GM12892 (cell line): Measurements from ENCODE around the gene IP6K1.
"Not testable (repeated sequence)": the region's sequence is repeated elsewhere in the genome, so short reads cannot be mapped to it uniquely, and the experiment has no call there.

Source experiments
- DNase-seq: peaks from one replicate; pipeline ENCODE4 v3.0.0; 2011; ENCODE audit not compliant: insufficient read length
- FAIRE-seq: peaks from 2 replicates; lab custom pipeline; 2011; peaks lifted over from hg19 to GRCh38; lab: Jason Lieb, UNC
- POLR2A ChIP-seq: IDR thresholded peaks from 2 replicates; pipeline ENCODE4 v1.6.1; 2011; ENCODE audit warnings: low read depth, low read length, control low read depth
- POLR2AphosphoS5 ChIP-seq: IDR thresholded peaks from 2 replicates; pipeline ENCODE4 v1.6.1; 2011; ENCODE audit warnings: low read depth, low read length, control low read depth
- TAF1 ChIP-seq: IDR thresholded peaks from 2 replicates; pipeline ENCODE4 v1.6.1; 2011; ENCODE audit warnings: low read depth, mild to moderate bottlenecking, control low read depth, low read length, borderline replicate concordance

The IP6K1 gene

DNA sequence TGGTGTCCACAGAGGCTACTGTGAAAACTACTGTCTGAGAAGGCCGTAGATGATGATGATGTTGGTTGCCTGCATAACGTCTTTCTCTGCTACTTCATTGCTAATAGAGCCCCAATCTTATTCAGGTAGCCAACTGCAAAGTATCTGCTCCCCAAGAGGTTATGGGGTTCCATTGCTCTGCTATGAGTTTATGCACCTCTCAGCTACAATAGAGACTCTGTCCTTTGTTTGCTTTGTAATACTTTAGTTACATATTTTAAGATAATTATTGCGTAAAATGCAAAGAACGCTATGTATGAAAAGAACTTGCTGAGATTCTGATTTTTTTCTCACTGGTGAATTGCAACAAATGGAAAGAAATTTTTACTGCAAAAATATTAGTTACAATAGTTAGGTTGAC is 34.8 kb downstream of the IP6K1 start:
- TF ChIP-seq POLR2AphosphoS5, result no peak
- TF ChIP-seq TAF1, result no peak
- TF ChIP-seq POLR2A, result no peak
- DNase-seq (no peak), FAIRE-seq (no peak)

GRCh38 chr3:49750056-49750455 is 36.3 kb downstream of the IP6K1 start:
- TF ChIP-seq POLR2AphosphoS5 (no peak), TAF1 (no peak), POLR2A (no peak)
- no peak for DNase-seq
- no peak for FAIRE-seq

GRCh38 chr3:49748874-49749273 is 37.5 kb downstream of the IP6K1 start:
- not testable (repeated sequence) for FAIRE-seq

DNA sequence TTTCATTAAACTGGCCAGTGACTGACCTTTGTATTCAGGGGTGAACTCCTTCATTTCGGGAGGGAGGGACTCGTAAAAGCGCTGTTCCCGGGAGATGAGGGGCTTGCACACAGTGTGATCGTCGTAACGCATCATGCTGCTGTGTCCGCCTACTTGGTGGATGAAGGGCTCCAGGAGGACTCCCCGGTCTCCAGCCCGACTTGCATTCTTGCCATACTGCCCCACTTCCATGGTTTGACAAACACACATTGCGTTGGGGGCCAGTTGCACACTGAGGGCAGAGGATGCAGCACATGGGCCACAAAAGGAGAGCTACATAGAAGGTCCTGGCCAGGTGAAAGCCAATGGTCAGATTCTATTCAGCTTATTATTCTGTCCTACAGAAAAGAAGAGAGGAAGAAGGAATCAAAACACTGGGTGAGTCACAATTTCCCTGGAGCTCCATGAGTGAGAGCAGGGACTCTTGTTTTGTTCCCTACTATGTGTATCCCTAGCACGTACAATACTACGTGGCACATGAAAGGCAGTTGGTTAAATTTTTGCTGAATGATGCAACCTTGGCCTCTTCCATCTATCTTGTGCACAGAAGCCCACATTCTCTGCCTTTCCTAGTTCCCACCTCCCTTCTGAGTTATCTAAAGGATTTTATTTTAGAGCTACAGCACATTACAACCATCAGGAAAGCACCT is 38.4 kb downstream of the IP6K1 start:
- FAIRE-seq, result no peak
- TF ChIP-seq TAF1 (no peak), POLR2A (no peak), POLR2AphosphoS5 (no peak)
- DNase-seq, result no peak

More at GRCh38 chr3:49748874-49749273, 37.5 kb downstream of the IP6K1 start:
- DNase-seq, result not testable (repeated sequence)

GRCh38 chr3:49745986-49746385 is 40.4 kb downstream of the IP6K1 start:
- TF ChIP-seq TAF1, result no peak
- no peak for TF ChIP-seq POLR2AphosphoS5
- no peak for TF ChIP-seq POLR2A
- DNase-seq (no peak), FAIRE-seq (no peak)

GRCh38 chr3:49740427-49740826 is 45.9 kb downstream of the IP6K1 start:
- TF ChIP-seq POLR2A (no peak), TAF1 (no peak), POLR2AphosphoS5 (no peak)
- DNase-seq, result no peak
- no peak for FAIRE-seq

GRCh38 chr3:49738067-49738713 is 48.2 kb downstream of the IP6K1 start:
- no peak for FAIRE-seq
- no peak for TF ChIP-seq POLR2A
- DNase-seq, result no peak

- no peak for TF ChIP-seq TAF1
- no peak for TF ChIP-seq POLR2A
- TF ChIP-seq POLR2AphosphoS5, result no peak
- FAIRE-seq, result no peak
- DNase-seq, result no peak
These were observed 51.6 kb downstream of the IP6K1 start for GRCh38 chr3:49734752-49735151.

DNA sequence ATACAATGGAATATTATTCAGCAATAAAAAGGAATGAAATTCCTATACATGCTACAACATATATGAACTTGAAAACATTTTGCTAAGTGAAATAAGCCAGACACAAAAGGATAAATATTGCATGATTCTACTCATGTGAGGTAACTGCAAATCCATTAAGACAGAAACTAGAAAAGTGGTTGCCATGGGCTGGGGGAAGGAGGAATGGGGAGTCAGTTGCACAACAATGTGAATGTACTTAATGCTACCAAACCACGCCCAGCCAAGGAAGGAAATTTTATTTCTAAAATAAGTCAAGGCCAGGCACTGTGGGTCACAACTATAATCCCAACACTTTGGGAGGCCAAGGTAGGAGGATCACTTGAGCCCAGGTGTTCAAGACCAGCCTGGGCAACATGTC is 52.8 kb downstream of the IP6K1 start:
- DNase-seq, result no peak
- TF ChIP-seq POLR2A (no peak), POLR2AphosphoS5 (no peak), TAF1 (no peak)
- no peak for FAIRE-seq

- TF ChIP-seq TAF1, result no peak
- TF ChIP-seq POLR2AphosphoS5, result no peak
- no peak for TF ChIP-seq POLR2A
- FAIRE-seq, result no peak
- no peak for DNase-seq
These were observed 53.7 kb downstream of the IP6K1 start for GRCh38 chr3:49732597-49732996.

DNA sequence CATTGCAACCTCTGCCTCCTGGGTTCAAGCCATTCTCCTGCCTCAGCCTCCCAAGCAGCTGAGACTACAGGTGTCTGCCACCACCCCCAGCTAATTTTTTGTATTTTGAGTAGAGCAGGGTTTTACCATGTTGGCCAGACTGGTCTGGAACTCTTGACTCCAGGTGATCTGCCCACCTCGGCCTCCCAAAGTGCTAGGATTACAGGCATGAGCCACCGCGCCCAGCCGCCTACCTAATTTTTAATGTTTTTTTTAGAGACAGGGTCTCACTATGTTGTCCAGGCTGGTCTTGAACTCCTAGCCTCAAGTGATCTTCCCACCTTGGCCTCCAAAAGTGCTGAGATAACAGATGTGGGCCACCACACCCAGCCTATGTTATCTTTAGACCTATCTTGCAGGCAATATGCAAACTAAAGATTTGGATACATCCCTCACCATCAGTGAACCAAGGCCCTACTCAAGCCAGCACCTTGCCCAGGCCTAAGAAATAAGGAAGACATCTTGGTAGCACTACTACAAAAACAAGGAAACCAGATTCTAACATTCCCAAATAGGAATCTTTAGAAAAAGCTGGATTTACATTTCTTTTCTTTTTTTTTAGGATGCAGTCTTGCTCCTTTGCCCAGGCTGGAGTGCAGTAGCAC is 56.3 kb downstream of the IP6K1 start:
- DNase-seq (no peak), FAIRE-seq (no peak)
- TF ChIP-seq POLR2A (no peak), POLR2AphosphoS5 (no peak), TAF1 (no peak)

GRCh38 chr3:49727924-49728361 is 58.4 kb downstream of the IP6K1 start:
- DNase-seq (no peak), FAIRE-seq (no peak)
- no peak for TF ChIP-seq POLR2A
- TF ChIP-seq POLR2AphosphoS5, result no peak
- TF ChIP-seq TAF1, result no peak
